Panc1 (cell line): ENCODE results near the gene CCDC88A. TPM values are rescaled to one million over a fixed set of nuclear protein-coding genes. Genes with fewer than 3 reads are reported as not detected.

ENCODE experiments used
- ATAC-seq: fragments of 200-7000 bp; cut with Tn5 transposase; 2 replicates; pipeline ENCODE4 v1.9.1; 2020; ENCODE audit warnings: mild to moderate bottlenecking, moderate library complexity
- BruUV-seq: library from RNA; stranded (reverse); fragments of 400-500 nt; replicated peaks from 2 replicates; lab custom pipeline; 2021; lab: Mats Ljungman, UMichigan
- CTCF ChIA-PET: fragments of 300-600 bp; sonication (Branson Sonifier 250); formaldehyde crosslinking; loops from one replicate; lab custom pipeline; 2022; ENCODE audit warnings: antibody characterized with exemption; lab: Charles Lee
- POLR2A ChIA-PET: fragments of 300-600 bp; sonication (Branson Sonifier 250); formaldehyde crosslinking; loops from one replicate; lab custom pipeline; 2022; ENCODE audit warnings: antibody characterized with exemption; lab: Charles Lee
- DNase-seq: peaks from one replicate; pipeline ENCODE4 v3.0.0-alpha.2; 2010; ENCODE audit warnings: low read depth, low spot score
- H3K27ac ChIP-seq: 2 replicates; pipeline ENCODE4 v1.5.1; 2011; ENCODE audit warnings: mild to moderate bottlenecking, low read length, inconsistent platforms
- H3K27me3 ChIP-seq: fragments of 200-500 bp; sonication (Bioruptor generic); 2 replicates; pipeline ENCODE4 v1.6.0; 2014; ENCODE audit warnings: low read length, inconsistent platforms; ENCODE audit not compliant: control insufficient read depth, insufficient read depth
- H3K36me3 ChIP-seq: fragments of 200-500 bp; sonication (Bioruptor generic); 2 replicates; pipeline ENCODE4 v1.5.1; 2014; ENCODE audit warnings: inconsistent platforms, mild to moderate bottlenecking, low read length, moderate library complexity; ENCODE audit not compliant: control insufficient read depth, insufficient read depth
- H3K4me1 ChIP-seq: 2 replicates; pipeline ENCODE4 v1.5.1; 2011; ENCODE audit warnings: inconsistent platforms, mild to moderate bottlenecking, low read length, moderate library complexity; ENCODE audit not compliant: control insufficient read depth, insufficient read depth
- H3K4me3 ChIP-seq, 2 experiments: 2 replicates each; pipeline ENCODE4 v1.5.1; 2011 to 2012; ENCODE audit warnings: low read depth in 2 of 2, low read length in 2 of 2, mild to moderate bottlenecking in 2 of 2, inconsistent platforms in 1 of 2, moderate library complexity in 1 of 2
- H3K9me3 ChIP-seq: fragments of 200-500 bp; sonication (Bioruptor generic); 2 replicates; pipeline ENCODE4 v1.5.1; 2014; ENCODE audit warnings: low read depth, mild to moderate bottlenecking, inconsistent platforms, low read length, moderate library complexity; ENCODE audit not compliant: control insufficient read depth, insufficient read depth
- POLR2AphosphoS5 ChIP-seq: IDR thresholded peaks from 2 replicates; pipeline ENCODE4 v1.6.1; 2012; ENCODE audit warnings: mild to moderate bottlenecking, low read depth, low read length, moderate library complexity
- SIN3A ChIP-seq: IDR thresholded peaks from 2 replicates; pipeline ENCODE4 v1.6.1; 2012; ENCODE audit warnings: low read depth, mild to moderate bottlenecking, low read length, moderate library complexity, borderline replicate concordance; ENCODE audit not compliant: insufficient read depth
- TCF7L2 ChIP-seq: IDR thresholded peaks from 2 replicates; pipeline ENCODE4 v1.6.1; 2011; ENCODE audit warnings: mild to moderate bottlenecking, low read depth, low read length, inconsistent platforms
- in situ Hi-C: cut with HindIII; loops from 2 replicates; pipeline ENCODE4 v1.10.0; 2016; ENCODE audit warnings: low sequenced_read_pairs, low pct_unique_long_range_greater_than_20kb
- intact Hi-C: fragments of 100-400 bp; cut with micrococcal nuclease; formaldehyde crosslinking; loops from one replicate; pipeline ENCODE4 v1.10.0; 2022; ENCODE audit not compliant: unreplicated experiment
- total RNA-seq: library from RNA; stranded (reverse); gene quantifications from one replicate; pipeline ENCODE4 v1.2.1, GENCODE V29; 2021; ENCODE audit not compliant: unreplicated experiment
- TF ChIP-seq, protein P1 (sequence below): fragments of 450-650 bp; IDR thresholded peaks from 2 replicates; pipeline ENCODE4 v1.5.1; 2017; ENCODE audit warnings: mild to moderate bottlenecking
- TF ChIP-seq, protein P2 (sequence below), 2 experiments: IDR thresholded peaks; 2 replicates each; pipeline ENCODE4 v1.6.1; 2011 to 2012; ENCODE audit warnings: low read depth in 2 of 2, control low read depth in 1 of 2, low read length in 1 of 2, mild to moderate bottlenecking in 1 of 2, moderate library complexity in 1 of 2; ENCODE audit not compliant: insufficient read depth in 1 of 2

Gene CCDC88A
- total RNA-seq, 1 experiment from 2014 or later, result 99.8 TPM

DNA sequence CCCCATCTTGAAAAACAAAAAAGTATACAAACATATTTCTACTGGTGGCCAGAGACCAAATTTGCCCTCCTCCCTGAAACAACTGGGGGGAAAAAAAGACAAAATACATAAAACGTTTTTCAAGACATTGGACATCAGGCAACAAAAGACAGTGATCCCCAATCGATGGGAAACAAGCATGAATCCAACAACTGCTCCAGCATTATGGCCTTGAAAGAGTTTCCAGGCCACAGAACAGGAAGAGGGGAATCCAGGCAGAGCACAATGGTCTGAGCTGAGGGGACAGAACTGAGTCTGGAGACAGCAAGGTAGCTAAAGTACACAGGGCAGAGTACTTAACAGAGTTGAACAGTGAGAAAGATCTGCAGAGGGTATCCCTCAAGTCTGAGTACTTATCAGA lies 4.4 kb downstream of the CCDC88A start:
- H3K9me3 ChIP-seq, result no peaks in the 10 kb centered on the region
- in situ Hi-C loops, result no loop called here

DNA sequence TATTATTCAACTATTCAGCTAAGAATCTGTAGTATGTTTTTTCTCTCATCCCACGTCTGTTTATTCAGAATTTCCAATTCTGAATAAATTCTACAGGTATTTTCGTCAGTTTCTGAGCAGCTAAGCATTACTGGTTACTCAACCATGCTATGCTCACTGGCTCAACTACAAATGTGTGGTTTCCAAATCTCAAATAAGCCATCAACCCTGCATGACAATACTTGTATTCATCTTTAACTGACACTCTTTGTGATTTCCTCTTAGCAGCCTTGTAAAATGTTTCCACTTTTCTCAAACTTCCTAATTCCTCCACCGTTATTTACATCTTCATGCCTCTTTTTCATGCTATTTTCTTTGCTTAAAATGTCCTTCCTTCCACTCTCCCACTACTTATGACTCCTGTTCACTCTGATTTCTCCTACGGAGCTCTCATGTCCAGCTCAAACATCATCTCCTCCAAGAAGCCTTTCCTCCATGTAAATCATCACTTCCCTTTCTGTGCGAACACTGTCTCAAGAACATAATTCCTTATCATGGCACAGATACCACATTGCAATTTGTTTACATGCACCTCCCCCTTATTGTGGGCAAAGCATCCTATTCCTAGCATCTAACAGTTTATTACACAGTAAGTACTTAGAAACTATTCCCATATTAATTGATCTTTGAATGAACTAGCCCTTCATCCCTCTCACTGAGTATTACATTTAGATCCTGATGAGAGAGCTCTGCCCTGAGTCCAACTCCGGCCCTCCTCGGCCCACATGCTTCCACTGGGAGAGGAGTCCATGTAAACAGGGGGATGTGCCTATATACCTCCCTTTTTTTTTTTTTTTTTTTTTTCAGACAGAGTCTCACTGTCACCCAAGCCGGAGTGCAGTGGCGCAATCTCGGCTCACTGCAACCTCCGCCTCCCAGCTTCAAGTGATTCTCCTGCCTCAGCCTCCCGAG lies 10.5 kb downstream of the CCDC88A start:
- CTCF ChIA-PET, result no interaction called here
- Histone ChIP-seq H3K27ac (no peak overlapping the region), H3K36me3 (0 out of 2 replicates have a peak, but pooled peaks cover 3% of the 10 kb centered on the region), H3K27me3 (no peaks in the 10 kb centered on the region), H3K4me1 (no peaks in the 10 kb centered on the region), H3K4me3 (no peak overlapping the region), H3K9me3 (no peaks in the 10 kb centered on the region)
- no TSS peak for BruUV-seq
- in situ Hi-C loops, result no loop called here
- TF ChIP-seq TCF7L2, result no peak
- TF ChIP-seq, protein P1, sequence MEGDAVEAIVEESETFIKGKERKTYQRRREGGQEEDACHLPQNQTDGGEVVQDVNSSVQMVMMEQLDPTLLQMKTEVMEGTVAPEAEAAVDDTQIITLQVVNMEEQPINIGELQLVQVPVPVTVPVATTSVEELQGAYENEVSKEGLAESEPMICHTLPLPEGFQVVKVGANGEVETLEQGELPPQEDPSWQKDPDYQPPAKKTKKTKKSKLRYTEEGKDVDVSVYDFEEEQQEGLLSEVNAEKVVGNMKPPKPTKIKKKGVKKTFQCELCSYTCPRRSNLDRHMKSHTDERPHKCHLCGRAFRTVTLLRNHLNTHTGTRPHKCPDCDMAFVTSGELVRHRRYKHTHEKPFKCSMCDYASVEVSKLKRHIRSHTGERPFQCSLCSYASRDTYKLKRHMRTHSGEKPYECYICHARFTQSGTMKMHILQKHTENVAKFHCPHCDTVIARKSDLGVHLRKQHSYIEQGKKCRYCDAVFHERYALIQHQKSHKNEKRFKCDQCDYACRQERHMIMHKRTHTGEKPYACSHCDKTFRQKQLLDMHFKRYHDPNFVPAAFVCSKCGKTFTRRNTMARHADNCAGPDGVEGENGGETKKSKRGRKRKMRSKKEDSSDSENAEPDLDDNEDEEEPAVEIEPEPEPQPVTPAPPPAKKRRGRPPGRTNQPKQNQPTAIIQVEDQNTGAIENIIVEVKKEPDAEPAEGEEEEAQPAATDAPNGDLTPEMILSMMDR, result no peak
- no peak for TF ChIP-seq SIN3A
- TF ChIP-seq POLR2AphosphoS5, result no peak
- TF ChIP-seq, protein P2, sequence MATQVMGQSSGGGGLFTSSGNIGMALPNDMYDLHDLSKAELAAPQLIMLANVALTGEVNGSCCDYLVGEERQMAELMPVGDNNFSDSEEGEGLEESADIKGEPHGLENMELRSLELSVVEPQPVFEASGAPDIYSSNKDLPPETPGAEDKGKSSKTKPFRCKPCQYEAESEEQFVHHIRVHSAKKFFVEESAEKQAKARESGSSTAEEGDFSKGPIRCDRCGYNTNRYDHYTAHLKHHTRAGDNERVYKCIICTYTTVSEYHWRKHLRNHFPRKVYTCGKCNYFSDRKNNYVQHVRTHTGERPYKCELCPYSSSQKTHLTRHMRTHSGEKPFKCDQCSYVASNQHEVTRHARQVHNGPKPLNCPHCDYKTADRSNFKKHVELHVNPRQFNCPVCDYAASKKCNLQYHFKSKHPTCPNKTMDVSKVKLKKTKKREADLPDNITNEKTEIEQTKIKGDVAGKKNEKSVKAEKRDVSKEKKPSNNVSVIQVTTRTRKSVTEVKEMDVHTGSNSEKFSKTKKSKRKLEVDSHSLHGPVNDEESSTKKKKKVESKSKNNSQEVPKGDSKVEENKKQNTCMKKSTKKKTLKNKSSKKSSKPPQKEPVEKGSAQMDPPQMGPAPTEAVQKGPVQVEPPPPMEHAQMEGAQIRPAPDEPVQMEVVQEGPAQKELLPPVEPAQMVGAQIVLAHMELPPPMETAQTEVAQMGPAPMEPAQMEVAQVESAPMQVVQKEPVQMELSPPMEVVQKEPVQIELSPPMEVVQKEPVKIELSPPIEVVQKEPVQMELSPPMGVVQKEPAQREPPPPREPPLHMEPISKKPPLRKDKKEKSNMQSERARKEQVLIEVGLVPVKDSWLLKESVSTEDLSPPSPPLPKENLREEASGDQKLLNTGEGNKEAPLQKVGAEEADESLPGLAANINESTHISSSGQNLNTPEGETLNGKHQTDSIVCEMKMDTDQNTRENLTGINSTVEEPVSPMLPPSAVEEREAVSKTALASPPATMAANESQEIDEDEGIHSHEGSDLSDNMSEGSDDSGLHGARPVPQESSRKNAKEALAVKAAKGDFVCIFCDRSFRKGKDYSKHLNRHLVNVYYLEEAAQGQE (IDR thresholded peaks at IDR 0.05; ENCODE audit: insufficient read depth in 1 of 2, low read depth in 2 of 2, low read length in 1 of 2), result no peak
- DNase-seq (no peak), ATAC-seq (no peak)
- POLR2A ChIA-PET, result interaction anchor here (0.7 kb wide), 3 partner anchors 65 to 185 kb away, joined by 4 to 7 read pairs (median 7); partner anchors contain the start of gene CFAP36
- intact Hi-C loops, result no loop called here

More for the DNA sequence above, 4.4 kb downstream of the CCDC88A start:
- TF ChIP-seq TCF7L2, result no peak
- no peak for TF ChIP-seq POLR2AphosphoS5
- TF ChIP-seq SIN3A, result no peak
- TF ChIP-seq, protein P2 (IDR thresholded peaks at IDR 0.05; ENCODE audit: insufficient read depth in 1 of 2, low read depth in 2 of 2, low read length in 1 of 2), result no peak
- TF ChIP-seq, protein P1, result no peak
- ChIA-PET CTCF (no interaction called here), POLR2A (interaction anchor here (0.7 kb wide), 2 partner anchors 17 to 208 kb away, joined by 3 to 5 read pairs; no protein-coding TSS in a partner anchor)
- H3K36me3 ChIP-seq, result no peaks in the 10 kb centered on the region
- H3K27me3 ChIP-seq, result no peaks in the 10 kb centered on the region
- H3K4me1 ChIP-seq, result peaks cover 11% of the 10 kb centered on the region; the same call in 1 of the 2 replicates
- no peak for DNase-seq
- no peak overlapping the region for H3K27ac ChIP-seq
- ATAC-seq, result no peak
- intact Hi-C loops, result no loop called here
- BruUV-seq, result no TSS peak
- H3K4me3 ChIP-seq, result no peak overlapping the region
